Ectodermal cell (in vitro differentiated cells): Measurements from ENCODE around the gene CENPM.

Experiments
- H3K27ac ChIP-seq: 2 replicates; pipeline ENCODE4 v1.7.0; 2013; ENCODE audit warnings: mild to moderate bottlenecking, low read depth, low read length; ENCODE audit not compliant: insufficient read depth, poor library complexity, severe bottlenecking
- H3K27me3 ChIP-seq: 2 replicates; pipeline ENCODE4 v1.7.0; 2013; ENCODE audit warnings: mild to moderate bottlenecking, low read length; ENCODE audit not compliant: insufficient read depth, control insufficient read depth, poor library complexity, severe bottlenecking
- H3K36me3 ChIP-seq: one replicate; pipeline ENCODE4 v1.7.0; 2013; ENCODE audit warnings: low read length; ENCODE audit not compliant: control insufficient read depth, insufficient read depth
- H3K4me1 ChIP-seq: one replicate; pipeline ENCODE4 v1.7.0; 2013; ENCODE audit warnings: low read length; ENCODE audit not compliant: control insufficient read depth, insufficient read depth
- H3K4me3 ChIP-seq: 2 replicates; pipeline ENCODE4 v1.7.0; 2013; ENCODE audit warnings: low read depth, low read length, control low read depth; ENCODE audit not compliant: insufficient read depth
- H3K9me3 ChIP-seq: 2 replicates; pipeline ENCODE4 v1.7.0; 2013; ENCODE audit warnings: mild to moderate bottlenecking, low read length, moderate library complexity; ENCODE audit not compliant: control insufficient read depth
- WGBS, 2 experiments: methylation state at CpG; one replicate each; pipeline ENCODE4 v1.1.7; 2013; ENCODE audit warnings: missing lambda C conversion rate in 2 of 2; 5-methylcytosine and 5-hydroxymethylcytosine counted together

Gene CENPM

GRCh38 chr22:41893591-41894375, 53.2 kb downstream of the CENPM start:
- Histone ChIP-seq H3K4me3 (no peak overlapping the region), H3K4me1 (no peaks in the 10 kb centered on the region), H3K27me3 (no peaks in the 10 kb centered on the region), H3K9me3 (no peaks in the 10 kb centered on the region), H3K36me3 (peaks cover 64% of the 10 kb centered on the region), H3K27ac (no peak overlapping the region)
- 94% methylated on average over 7 of the region's 7 CpGs for WGBS, 2 experiments

DNA sequence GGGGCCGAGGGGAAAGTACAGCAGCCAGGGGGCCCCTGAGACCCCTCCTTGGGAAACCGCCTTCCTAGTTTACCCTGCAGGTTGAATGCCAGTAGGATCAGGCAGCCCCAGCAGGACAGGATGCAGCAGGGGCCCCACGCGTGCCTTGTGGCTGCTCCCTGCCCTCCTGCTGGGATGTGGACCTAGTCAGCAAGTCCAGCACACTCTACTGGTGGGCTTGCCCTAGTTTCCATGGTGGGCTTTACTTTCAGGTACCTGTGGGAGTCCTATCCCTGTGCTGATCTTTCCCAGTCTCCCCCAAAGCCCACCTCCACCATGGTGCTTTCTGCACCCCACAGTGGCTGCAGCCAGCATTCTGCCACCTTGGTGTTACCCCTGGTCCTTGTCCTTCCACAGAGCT, 54.2 kb downstream of the CENPM start:
- no peak overlapping the region for H3K4me3 ChIP-seq
- WGBS, 2 experiments: 89 to 90% methylated on average over 4 of the region's 4 CpGs
- H3K27ac ChIP-seq: no peak overlapping the region
- H3K9me3 ChIP-seq: no peaks in the 10 kb centered on the region
- H3K27me3 ChIP-seq: no peaks in the 10 kb centered on the region
- no peaks in the 10 kb centered on the region for H3K4me1 ChIP-seq
- H3K36me3 ChIP-seq: peaks cover 59% of the 10 kb centered on the region

DNA sequence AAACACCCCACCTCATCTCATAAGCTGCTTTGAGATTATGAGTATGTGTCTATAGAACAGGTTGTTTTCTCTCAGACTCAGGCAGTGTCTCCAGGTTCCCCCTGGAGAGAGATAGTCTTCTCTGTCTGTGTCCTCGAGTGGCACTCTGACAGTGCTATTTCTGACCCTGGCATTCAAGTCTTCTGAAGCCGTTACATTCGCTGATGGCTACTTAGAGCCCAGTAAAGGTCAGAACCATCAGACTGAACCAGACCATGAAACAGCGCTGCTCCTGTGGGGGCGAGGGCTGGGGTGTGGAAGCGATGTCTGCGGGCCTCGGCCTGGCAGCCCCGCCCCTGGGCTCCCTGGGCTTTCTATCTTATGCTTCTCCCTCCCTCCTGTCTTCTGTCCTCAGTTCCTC, 55.5 kb downstream of the CENPM start:
- Histone ChIP-seq H3K36me3 (peaks cover 56% of the 10 kb centered on the region), H3K4me3 (no peak overlapping the region), H3K4me1 (no peaks in the 10 kb centered on the region), H3K27ac (no peak overlapping the region), H3K27me3 (no peaks in the 10 kb centered on the region), H3K9me3 (no peaks in the 10 kb centered on the region)
- 93 to 96% methylated on average over 9 of the region's 9 CpGs for WGBS, 2 experiments
